Stimulated activated CD4-positive, alpha-beta T cell treated with anti-CD3 and anti-CD28 coated beads, Interleukin-4, amount 100 ng/mL, for 24 hours (primary cell): ENCODE data around the gene ADAM12.

Source experiments
- DNase-seq: peaks from one replicate; pipeline ENCODE4 v3.0.0-alpha.2; 2020

ADAM12 gene

GRCh38 chr10:126312167-126312566 lies 76.1 kb downstream of the ADAM12 start:
- DNase-seq: no peak

GRCh38 chr10:126309228-126309883 lies 78.9 kb downstream of the ADAM12 start:
- DNase-seq: no peak

- DNase-seq: no peak
These were observed 85.2 kb downstream of the ADAM12 start for GRCh38 chr10:126302826-126303665.

- DNase-seq: no peak
These were observed 85.9 kb downstream of the ADAM12 start for GRCh38 chr10:126302476-126302756.

- DNase-seq: no peak
These were observed 86.4 kb downstream of the ADAM12 start for GRCh38 chr10:126301701-126302475.

GRCh38 chr10:126294451-126294850 lies 93.8 kb downstream of the ADAM12 start:
- no peak for DNase-seq

- no peak for DNase-seq
These were observed 98.0 kb downstream of the ADAM12 start for GRCh38 chr10:126290232-126290631.

- no peak for DNase-seq
These were observed 99.5 kb downstream of the ADAM12 start for GRCh38 chr10:126288547-126289493.

GRCh38 chr10:126286256-126286780 lies 102.0 kb downstream of the ADAM12 start:
- DNase-seq: no peak

- no peak for DNase-seq
These were observed 105.0 kb downstream of the ADAM12 start for GRCh38 chr10:126283307-126283706.

- DNase-seq: no peak
These were observed 109.4 kb downstream of the ADAM12 start for GRCh38 chr10:126278851-126279250.

- no peak for DNase-seq
These were observed 111.1 kb downstream of the ADAM12 start for GRCh38 chr10:126277181-126277580.

GRCh38 chr10:126272526-126272925 lies 115.8 kb downstream of the ADAM12 start:
- DNase-seq: no peak

GRCh38 chr10:126270111-126270510 lies 118.2 kb downstream of the ADAM12 start:
- DNase-seq: no peak

- no peak for DNase-seq
These were observed 120.0 kb downstream of the ADAM12 start for GRCh38 chr10:126268013-126268920.

- no peak for DNase-seq
These were observed 123.9 kb downstream of the ADAM12 start for GRCh38 chr10:126264102-126265018.

GRCh38 chr10:126263006-126263676 lies 125.1 kb downstream of the ADAM12 start:
- DNase-seq: no peak

- no peak for DNase-seq
These were observed 125.9 kb downstream of the ADAM12 start for GRCh38 chr10:126262233-126262838.
